Midbrain (tissue), 1 donor: ENCODE data around the gene UBAP2.

Source experiments
- DNase-seq: peaks from one replicate; lab custom pipeline; 2025; lab: John Stamatoyannopoulos, UW

UBAP2 gene

GRCh38 chr9:33878691-33879366 is 169.9 kb downstream of the UBAP2 start:
- no peak for DNase-seq

DNA sequence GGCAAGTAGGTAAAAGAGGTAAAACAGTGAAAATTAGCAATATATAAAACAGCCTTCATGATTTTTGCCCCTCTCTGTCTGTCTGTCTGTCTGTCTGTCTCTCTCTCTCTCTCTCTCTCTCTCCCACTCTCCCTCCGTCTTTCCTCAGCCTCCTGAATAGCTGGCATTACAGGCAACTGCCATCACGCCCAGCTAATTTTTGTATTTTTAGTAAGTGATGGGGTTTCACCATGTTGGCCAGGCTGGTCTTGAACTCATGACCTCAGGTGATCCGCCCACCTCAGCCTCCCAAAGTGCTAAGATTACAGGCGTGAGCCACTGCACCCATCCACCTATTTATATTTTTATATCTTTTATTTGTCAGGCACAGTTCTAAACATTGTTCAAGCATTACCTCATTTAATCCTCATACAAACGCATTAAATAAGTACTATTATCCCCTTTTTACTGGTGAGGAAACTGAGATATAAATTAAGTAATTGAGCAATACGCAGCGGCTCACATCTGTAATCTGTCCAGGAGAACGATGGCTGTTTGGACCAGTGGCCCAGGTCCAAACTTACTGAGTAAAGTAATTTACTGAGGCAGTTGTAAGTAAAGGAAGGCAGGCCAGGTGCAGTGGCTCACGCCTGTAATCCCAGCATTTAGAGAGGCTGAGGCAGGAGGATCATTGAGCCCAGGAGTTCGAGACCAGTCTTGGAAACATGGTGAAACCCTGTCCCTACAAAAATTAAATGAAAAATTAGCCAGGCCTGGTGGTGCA is 170.8 kb downstream of the UBAP2 start:
- no peak for DNase-seq
